H9 (cell line): ENCODE measurements around the gene WDR4. TPM values are rescaled to one million over a fixed set of nuclear protein-coding genes. Genes with fewer than 3 reads are reported as not detected.

Experiments
- DNase-seq: peaks from one replicate; pipeline ENCODE4 v3.0.0-alpha.2; 2017
- H2AFZ ChIP-seq: one replicate; pipeline ENCODE4 v1.6.1; 2013; ENCODE audit warnings: mild to moderate bottlenecking, low read length, control low read depth, moderate library complexity
- H2AK5ac ChIP-seq: 2 replicates; pipeline ENCODE4 v1.6.1; 2013; ENCODE audit warnings: low read length, control low read depth, mixed read lengths; ENCODE audit not compliant: insufficient read length
- H2BK120ac ChIP-seq: one replicate; pipeline ENCODE4 v1.6.1; 2013; ENCODE audit warnings: low read depth, mild to moderate bottlenecking, low read length, control low read depth, inconsistent platforms; ENCODE audit not compliant: poor library complexity, severe bottlenecking
- H2BK12ac ChIP-seq: 2 replicates; pipeline ENCODE4 v1.6.1; 2013; ENCODE audit warnings: low read length, control low read depth, mixed read lengths, low read depth; ENCODE audit not compliant: insufficient read length
- H2BK15ac ChIP-seq: 2 replicates; pipeline ENCODE4 v1.6.1; 2013; ENCODE audit warnings: low read depth, low read length, control low read depth
- H2BK20ac ChIP-seq: one replicate; pipeline ENCODE4 v1.6.1; 2013; ENCODE audit warnings: low read depth, mild to moderate bottlenecking, low read length, control low read depth, inconsistent platforms; ENCODE audit not compliant: poor library complexity, severe bottlenecking
- H2BK5ac ChIP-seq: 2 replicates; pipeline ENCODE4 v1.6.1; 2013; ENCODE audit warnings: low read length, control low read depth, mixed read lengths; ENCODE audit not compliant: insufficient read length
- H3K14ac ChIP-seq: 2 replicates; pipeline ENCODE4 v1.6.1; 2013; ENCODE audit warnings: low read length, control low read depth; ENCODE audit not compliant: insufficient read depth
- H3K18ac ChIP-seq: 2 replicates; pipeline ENCODE4 v1.6.1; 2013; ENCODE audit warnings: low read depth, mild to moderate bottlenecking, mixed read lengths, low read length, control low read depth; ENCODE audit not compliant: insufficient read length
- H3K23ac ChIP-seq: 2 replicates; pipeline ENCODE4 v1.6.1; 2013; ENCODE audit warnings: low read length, control low read depth, mixed read lengths, low read depth; ENCODE audit not compliant: insufficient read length
- H3K23me2 ChIP-seq: 2 replicates; pipeline ENCODE4 v1.6.1; 2013; ENCODE audit warnings: low read depth, mild to moderate bottlenecking, mixed read lengths, low read length, control low read depth; ENCODE audit not compliant: insufficient read length, poor library complexity, severe bottlenecking
- H3K27ac ChIP-seq: 2 replicates; pipeline ENCODE4 v1.5.1; 2013; ENCODE audit warnings: low read length, control low read depth, mixed read lengths, low read depth; ENCODE audit not compliant: insufficient read length
- H3K27me3 ChIP-seq: 2 replicates; pipeline ENCODE4 v1.6.1; 2013; ENCODE audit warnings: low read length, control low read depth, inconsistent platforms; ENCODE audit not compliant: insufficient read depth
- H3K4ac ChIP-seq: 2 replicates; pipeline ENCODE4 v1.6.1; 2013; ENCODE audit warnings: low read depth, mild to moderate bottlenecking, control low read depth, inconsistent platforms, low read length, moderate library complexity
- H3K4me1 ChIP-seq: 2 replicates; pipeline ENCODE4 v1.6.1; 2013; ENCODE audit warnings: low read length, control low read depth, inconsistent platforms; ENCODE audit not compliant: insufficient read depth
- H3K4me2 ChIP-seq: 2 replicates; pipeline ENCODE4 v1.6.1; 2013; ENCODE audit warnings: low read length, control low read depth, mixed read lengths; ENCODE audit not compliant: insufficient read length, insufficient read depth
- H3K56ac ChIP-seq: 2 replicates; pipeline ENCODE4 v1.6.1; 2013; ENCODE audit warnings: low read depth, mild to moderate bottlenecking, mixed read lengths, low read length, control low read depth; ENCODE audit not compliant: insufficient read length
- H3K79me1 ChIP-seq: 2 replicates; pipeline ENCODE4 v1.6.1; 2013; ENCODE audit warnings: low read depth, mild to moderate bottlenecking, moderate library complexity, low read length, control low read depth, inconsistent platforms; ENCODE audit not compliant: insufficient read depth, poor library complexity, severe bottlenecking
- H3K79me2 ChIP-seq: 2 replicates; pipeline ENCODE4 v1.6.1; 2013; ENCODE audit warnings: low read length, control low read depth, inconsistent platforms; ENCODE audit not compliant: insufficient read depth
- H3K9ac ChIP-seq: 2 replicates; pipeline ENCODE4 v1.6.1; 2013; ENCODE audit warnings: low read length, control low read depth, mixed read lengths; ENCODE audit not compliant: insufficient read length; ENCODE audit errors: extremely low read depth
- H3K9me3 ChIP-seq: one replicate; pipeline ENCODE4 v1.6.1; 2013; ENCODE audit warnings: low read depth, low read length, inconsistent platforms; ENCODE audit not compliant: control insufficient read depth
- H3T11ph ChIP-seq: one replicate; pipeline ENCODE4 v1.6.1; 2013; ENCODE audit warnings: mild to moderate bottlenecking, low read length, control low read depth, inconsistent platforms
- H4K20me1 ChIP-seq: one replicate; pipeline ENCODE4 v1.6.1; 2013; ENCODE audit not compliant: control insufficient read depth, insufficient read length, insufficient read depth
- H4K5ac ChIP-seq: 2 replicates; pipeline ENCODE4 v1.6.1; 2013; ENCODE audit warnings: low read depth, mild to moderate bottlenecking, mixed read lengths, low read length, control low read depth; ENCODE audit not compliant: insufficient read length
- H4K8ac ChIP-seq: replicated peaks from 2 replicates; pipeline ENCODE4 v1.6.1; 2013; ENCODE audit warnings: low read length, control low read depth, mixed read lengths, low read depth; ENCODE audit not compliant: insufficient read length
- H4K91ac ChIP-seq: 2 replicates; pipeline ENCODE4 v1.6.1; 2013; ENCODE audit warnings: low read depth, mild to moderate bottlenecking, moderate library complexity, mixed read lengths, low read length, control low read depth; ENCODE audit not compliant: insufficient read length
- H3K27ac Mint-ChIP-seq, 3 experiments: 2 replicates in 2 of 3; 3 replicates in 1 of 3; pipeline ENCODE4 v1.8.0; 2020 to 2021; ENCODE audit warnings: mixed read lengths in 3 of 3, mild to moderate bottlenecking in 1 of 3, moderate library complexity in 1 of 3
- H3K27me3 Mint-ChIP-seq: 2 replicates; pipeline ENCODE4 v1.8.0; 2021; ENCODE audit warnings: low read depth, mild to moderate bottlenecking, moderate library complexity, mixed read lengths
- H3K36me3 Mint-ChIP-seq, 3 experiments: 2 replicates in 2 of 3; 3 replicates in 1 of 3; pipeline ENCODE4 v1.8.0; 2020 to 2021; ENCODE audit warnings: low read depth in 3 of 3, mixed read lengths in 3 of 3; ENCODE audit not compliant: insufficient read depth in 1 of 3
- H3K4me1 Mint-ChIP-seq, 2 experiments: 2 replicates each; pipeline ENCODE4 v1.8.0; 2020; ENCODE audit warnings: mixed read lengths in 2 of 2
- H3K4me3 Mint-ChIP-seq, 2 experiments: 2 replicates in 1 of 2; 3 replicates in 1 of 2; pipeline ENCODE4 v1.8.0; 2020 to 2021; ENCODE audit warnings: mild to moderate bottlenecking in 2 of 2, mixed read lengths in 2 of 2, moderate library complexity in 1 of 2
- H3K9me3 Mint-ChIP-seq, 2 experiments: 2 replicates in 1 of 2; 3 replicates in 1 of 2; pipeline ENCODE4 v1.8.0; 2020; ENCODE audit warnings: mild to moderate bottlenecking in 2 of 2, mixed read lengths in 2 of 2, moderate library complexity in 1 of 2
- CTCF ChIP-seq: fragments of 200-600 bp; sonication (generic); conservative IDR thresholded peaks from 3 replicates; pipeline ENCODE4 v1.8.0; 2021; ENCODE audit warnings: antibody characterized with exemption, mild to moderate bottlenecking
- WGBS: extraction: QIAGEN DNeasy Blood & Tissue Kit; methylation state at CpG from one replicate; pipeline ENCODE4 v1.1.7; 2013; ENCODE audit warnings: missing lambda C conversion rate, low lambda C conversion rate, mixed read lengths; ENCODE audit not compliant: insufficient read length; ENCODE audit errors: extremely low coverage; 5-methylcytosine and 5-hydroxymethylcytosine counted together
- total RNA-seq: library from RNA; stranded (reverse); gene quantifications from 2 replicates; pipeline ENCODE4 v1.2.1, GENCODE V29; 2021

The WDR4 gene
- total RNA-seq, 1 experiment from 2014 or later: 54.4 TPM

GRCh38 chr21:42836402-42836666, 43.0 kb downstream of the WDR4 start:
- no peak overlapping the region for H2BK15ac ChIP-seq
- H3K36me3 Mint-ChIP-seq: peaks cover 10 to 27% (median 18%) of the 10 kb centered on the region in 3 experiments; a peak in 5 of 7 replicates

More at GRCh38 chr21:42836402-42836666, 43.0 kb downstream of the WDR4 start:
- no peak overlapping the region for H4K91ac ChIP-seq
- H2BK120ac ChIP-seq: no peak overlapping the region
- H4K5ac ChIP-seq: no peak overlapping the region
- H3K14ac ChIP-seq: no peak overlapping the region
- no peak overlapping the region for H2AFZ ChIP-seq
- H2BK12ac ChIP-seq: no peak overlapping the region
- no peaks in the 10 kb centered on the region for H3K79me1 ChIP-seq
- H3K4ac ChIP-seq: no peak overlapping the region
- H4K20me1 ChIP-seq: peaks cover 7% of the 10 kb centered on the region
- Mint-ChIP-seq H3K4me1 (peaks cover 12 to 15% of the 10 kb centered on the region in 2 experiments), H3K9me3 (no peaks in the 10 kb centered on the region), H3K27me3 (peaks cover 29% of the 10 kb centered on the region), H3K27ac (peak overlapping the region in 1 of 3 experiments; percentile 42; a peak in 1 of 7 replicates), H3K4me3 (no peak overlapping the region)
- H3K27me3 ChIP-seq: no peaks in the 10 kb centered on the region
- H3T11ph ChIP-seq: no peak overlapping the region
- no peak overlapping the region for H3K27ac ChIP-seq
- H3K23ac ChIP-seq: no peak overlapping the region
- H3K4me1 ChIP-seq: peaks cover 4% of the 10 kb centered on the region; the same call in 1 of the 2 replicates
- H3K9ac ChIP-seq: no peak overlapping the region
- no peak for TF ChIP-seq CTCF
- no peak for DNase-seq
- no peaks in the 10 kb centered on the region for H3K23me2 ChIP-seq
- no peak overlapping the region for H3K18ac ChIP-seq
- no peak overlapping the region for H2BK5ac ChIP-seq
- H3K9me3 ChIP-seq: no peaks in the 10 kb centered on the region
- no CpG with 5 or more reads among the region's 3 CpGs for WGBS
- no peak overlapping the region for H3K4me2 ChIP-seq
- H4K8ac ChIP-seq: no peak overlapping the region
- no peak overlapping the region for H3K56ac ChIP-seq
- no peak overlapping the region for H2AK5ac ChIP-seq
- H2BK20ac ChIP-seq: no peak overlapping the region
- no peaks in the 10 kb centered on the region for H3K79me2 ChIP-seq
